Hepatocyte (in vitro differentiated cells): ENCODE measurements around the gene LDLRAP1. TPM values are rescaled to one million over a fixed set of nuclear protein-coding genes. Genes with fewer than 3 reads are reported as not detected.

Experiments
- DNase-seq: peaks from one replicate; pipeline ENCODE4 v3.0.0-alpha.2; 2016; ENCODE audit warnings: low spot score
- H2AFZ ChIP-seq: fragments of 200-600 bp; sonication (generic); 2 replicates; pipeline ENCODE4 v1.6.0; 2016; ENCODE audit warnings: antibody characterized with exemption, mild to moderate bottlenecking
- H3K27ac ChIP-seq: fragments of 200-600 bp; sonication (generic); 2 replicates; pipeline ENCODE4 v1.5.1; 2016; ENCODE audit warnings: mild to moderate bottlenecking
- H3K27me3 ChIP-seq: fragments of 200-600 bp; sonication (generic); 2 replicates; pipeline ENCODE4 v1.6.1; 2016
- H3K36me3 ChIP-seq: fragments of 200-600 bp; sonication (generic); replicated peaks from 2 replicates; pipeline ENCODE4 v1.5.1; 2016; ENCODE audit warnings: low read depth; ENCODE audit not compliant: insufficient read depth
- H3K4me1 ChIP-seq: fragments of 200-600 bp; sonication (generic); 2 replicates; pipeline ENCODE4 v1.5.1; 2016; ENCODE audit warnings: mild to moderate bottlenecking, moderate library complexity; ENCODE audit not compliant: insufficient read depth
- H3K4me2 ChIP-seq: fragments of 200-600 bp; sonication (generic); 2 replicates; pipeline ENCODE4 v1.6.0; 2016
- H3K4me3 ChIP-seq: fragments of 200-600 bp; sonication (generic); 2 replicates; pipeline ENCODE4 v1.5.1; 2016; ENCODE audit warnings: mild to moderate bottlenecking
- H3K79me2 ChIP-seq: fragments of 200-600 bp; sonication (generic); 2 replicates; pipeline ENCODE4 v1.6.0; 2017; ENCODE audit warnings: mild to moderate bottlenecking
- H3K9me2 ChIP-seq: fragments of 200-600 bp; sonication (generic); replicated peaks from 2 replicates; pipeline ENCODE4 v1.6.0; 2017; ENCODE audit warnings: mild to moderate bottlenecking; ENCODE audit not compliant: insufficient read depth
- H3K9me3 ChIP-seq: fragments of 200-600 bp; sonication (generic); 2 replicates; pipeline ENCODE4 v1.5.1; 2016; ENCODE audit warnings: low read depth, mild to moderate bottlenecking
- H4K20me1 ChIP-seq: fragments of 200-600 bp; sonication (generic); 2 replicates; pipeline ENCODE4 v1.6.0; 2016; ENCODE audit warnings: mild to moderate bottlenecking; ENCODE audit not compliant: insufficient read depth, poor library complexity, severe bottlenecking
- EZH2 ChIP-seq: fragments of 200-600 bp; sonication (generic); IDR thresholded peaks from 2 replicates; pipeline ENCODE4 v1.6.1; 2016; ENCODE audit warnings: antibody characterized with exemption, mild to moderate bottlenecking, borderline replicate concordance
- EZH2phosphoT487 ChIP-seq: fragments of 200-600 bp; sonication (generic); IDR thresholded peaks from one replicate; pipeline ENCODE4 v1.6.1; 2018; ENCODE audit warnings: antibody characterized with exemption, mild to moderate bottlenecking, low read depth, moderate library complexity; ENCODE audit not compliant: unreplicated experiment, severe bottlenecking
- WGBS: methylation state at CpG from one replicate; pipeline ENCODE4 v1.1.6; 2016; ENCODE audit warnings: low lambda C conversion rate; ENCODE audit errors: missing lambda C conversion rate; 5-methylcytosine and 5-hydroxymethylcytosine counted together
- polyA plus RNA-seq: library from polyadenylated mRNA; unstranded; fragments of >200 nt; fragmentation: Nextera tagmentation; extraction: Ambion mirVana; gene quantifications from 2 replicates; pipeline ENCODE4 v1.2.1, GENCODE V29; 2016
- total RNA-seq: library from RNA; depleted of rRNA; stranded (reverse); fragments of >200 nt; gene quantifications from 2 replicates; pipeline ENCODE4 v1.2.3, GENCODE V29; 2014
- TF ChIP-seq, protein P1 (sequence below): fragments of 200-600 bp; sonication (generic); IDR thresholded peaks from 2 replicates; pipeline ENCODE4 v1.5.1; 2016; ENCODE audit warnings: antibody characterized with exemption, mild to moderate bottlenecking; ENCODE audit not compliant: poor library complexity

Gene LDLRAP1
- total and polyA plus RNA-seq, 2 experiments from 2014 or later: 17.3 to 27.5 TPM

DNA sequence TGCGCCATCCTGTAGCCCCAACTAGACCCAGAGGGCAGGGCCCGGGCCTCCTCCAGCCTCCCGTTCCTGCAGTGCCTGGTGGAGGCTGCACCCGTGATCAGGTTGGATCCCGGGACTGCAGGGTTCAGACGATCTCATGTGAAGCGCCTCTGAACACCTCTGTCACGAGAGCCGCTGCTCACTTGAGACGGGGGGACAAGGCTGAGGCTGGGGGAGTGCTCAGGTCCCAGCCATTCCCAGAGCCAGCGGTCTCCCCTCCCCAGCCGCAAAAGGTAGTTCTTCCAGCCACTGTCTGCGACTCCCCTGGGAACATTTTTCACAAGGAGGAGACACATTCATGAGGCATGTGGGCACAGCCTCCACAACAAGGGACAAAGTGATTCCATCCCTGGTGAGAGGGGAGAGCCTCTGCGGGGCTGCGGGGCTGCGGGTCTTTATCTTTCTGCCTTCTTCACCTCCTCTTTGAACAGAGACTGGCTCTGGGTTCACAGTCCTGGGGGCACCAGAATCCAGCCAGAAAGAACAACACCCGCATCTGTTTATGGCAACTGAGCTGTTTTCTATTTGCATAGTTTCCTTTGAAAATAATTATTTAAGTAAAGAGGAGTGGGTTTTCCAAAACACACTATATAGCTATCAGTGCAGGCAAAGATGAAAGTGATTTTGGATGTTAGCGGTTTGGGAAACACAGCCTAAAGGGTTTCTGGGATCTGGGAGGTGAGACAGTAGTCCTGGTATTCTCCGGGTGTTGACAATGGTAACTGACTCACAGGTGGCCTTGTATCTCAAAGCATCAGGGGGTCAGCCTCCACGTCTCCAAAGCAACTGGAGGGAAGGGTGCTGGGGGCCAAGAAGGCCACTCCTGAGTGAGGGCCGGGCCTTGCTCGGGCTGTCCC is 13.0 kb upstream of the LDLRAP1 start:
- WGBS: 89% methylated on average over 21 of the region's 22 CpGs
- H3K79me2 ChIP-seq: no peaks in the 10 kb centered on the region
- H3K4me1 ChIP-seq: no peaks in the 10 kb centered on the region
- no peak overlapping the region for H2AFZ ChIP-seq
- no peaks in the 10 kb centered on the region for H3K36me3 ChIP-seq
- no peaks in the 10 kb centered on the region for H3K9me2 ChIP-seq
- no peaks in the 10 kb centered on the region for H3K9me3 ChIP-seq
- DNase-seq: no peak
- no peaks in the 10 kb centered on the region for H3K27me3 ChIP-seq
- H3K4me2 ChIP-seq: no peak overlapping the region
- TF ChIP-seq EZH2phosphoT487 (no peak), EZH2 (no peak)
- TF ChIP-seq, protein P1, sequence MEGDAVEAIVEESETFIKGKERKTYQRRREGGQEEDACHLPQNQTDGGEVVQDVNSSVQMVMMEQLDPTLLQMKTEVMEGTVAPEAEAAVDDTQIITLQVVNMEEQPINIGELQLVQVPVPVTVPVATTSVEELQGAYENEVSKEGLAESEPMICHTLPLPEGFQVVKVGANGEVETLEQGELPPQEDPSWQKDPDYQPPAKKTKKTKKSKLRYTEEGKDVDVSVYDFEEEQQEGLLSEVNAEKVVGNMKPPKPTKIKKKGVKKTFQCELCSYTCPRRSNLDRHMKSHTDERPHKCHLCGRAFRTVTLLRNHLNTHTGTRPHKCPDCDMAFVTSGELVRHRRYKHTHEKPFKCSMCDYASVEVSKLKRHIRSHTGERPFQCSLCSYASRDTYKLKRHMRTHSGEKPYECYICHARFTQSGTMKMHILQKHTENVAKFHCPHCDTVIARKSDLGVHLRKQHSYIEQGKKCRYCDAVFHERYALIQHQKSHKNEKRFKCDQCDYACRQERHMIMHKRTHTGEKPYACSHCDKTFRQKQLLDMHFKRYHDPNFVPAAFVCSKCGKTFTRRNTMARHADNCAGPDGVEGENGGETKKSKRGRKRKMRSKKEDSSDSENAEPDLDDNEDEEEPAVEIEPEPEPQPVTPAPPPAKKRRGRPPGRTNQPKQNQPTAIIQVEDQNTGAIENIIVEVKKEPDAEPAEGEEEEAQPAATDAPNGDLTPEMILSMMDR: no peak
- H4K20me1 ChIP-seq: no peaks in the 10 kb centered on the region
- H3K4me3 ChIP-seq: no peak overlapping the region
- no peak overlapping the region for H3K27ac ChIP-seq

DNA sequence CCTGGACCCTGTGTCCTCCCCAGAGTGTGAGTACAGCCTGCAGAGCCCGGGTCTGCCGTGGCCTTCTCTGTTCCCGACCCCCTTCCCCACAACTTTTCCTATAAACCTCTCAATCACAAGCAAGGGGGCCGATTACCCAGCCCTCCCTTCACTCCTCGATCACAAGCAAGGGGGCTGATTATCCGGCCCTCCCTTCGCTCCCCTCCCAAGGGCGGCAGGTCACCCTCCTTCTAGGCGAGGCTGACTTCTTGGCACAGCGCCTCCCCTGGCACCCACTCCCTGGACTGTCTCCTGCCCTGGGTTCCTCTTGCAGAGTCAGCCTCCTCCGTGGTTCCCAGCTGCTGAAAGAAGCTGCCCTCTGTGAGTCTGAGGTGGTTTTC is 12.3 kb upstream of the LDLRAP1 start:
- no peak overlapping the region for H3K4me2 ChIP-seq
- no peaks in the 10 kb centered on the region for H3K79me2 ChIP-seq
- H3K9me2 ChIP-seq: no peaks in the 10 kb centered on the region
- no peak overlapping the region for H3K27ac ChIP-seq
- no peak overlapping the region for H3K4me3 ChIP-seq
- H3K9me3 ChIP-seq: no peaks in the 10 kb centered on the region
- no peaks in the 10 kb centered on the region for H4K20me1 ChIP-seq
- WGBS: 88% methylated on average over 11 of the region's 11 CpGs
- H2AFZ ChIP-seq: no peak overlapping the region
- no peaks in the 10 kb centered on the region for H3K27me3 ChIP-seq
- TF ChIP-seq EZH2phosphoT487 (no peak), EZH2 (no peak)
- TF ChIP-seq, protein P1: no peak
- no peak for DNase-seq
- no peaks in the 10 kb centered on the region for H3K4me1 ChIP-seq
- H3K36me3 ChIP-seq: no peaks in the 10 kb centered on the region

DNA sequence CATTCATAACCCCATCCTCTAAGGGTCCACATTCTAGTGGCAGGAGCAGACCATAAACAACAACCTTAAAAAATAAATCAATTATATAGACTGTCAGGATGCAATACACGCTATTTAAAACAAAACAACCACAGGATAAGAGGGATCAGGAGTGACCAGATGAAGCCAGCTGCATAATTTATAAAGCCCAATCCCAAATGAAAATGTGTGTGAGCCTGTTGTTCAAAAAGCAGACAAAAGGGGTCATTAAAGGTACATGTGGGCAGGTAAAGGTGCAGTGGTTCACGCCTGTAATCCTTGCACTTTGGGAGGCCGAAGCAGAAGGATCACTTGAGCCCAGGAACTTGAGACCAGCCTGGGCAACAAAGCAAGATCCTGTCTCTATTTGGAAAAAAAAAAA is 10.4 kb upstream of the LDLRAP1 start:
- no peak overlapping the region for H2AFZ ChIP-seq
- no peak for DNase-seq
- TF ChIP-seq, protein P1: no peak
- TF ChIP-seq EZH2phosphoT487: no peak
- TF ChIP-seq EZH2: no peak

More for the DNA sequence above, 10.4 kb upstream of the LDLRAP1 start:
- WGBS: 92% methylated on average over 3 of the region's 3 CpGs
- H3K4me3 ChIP-seq: no peak overlapping the region
- no peaks in the 10 kb centered on the region for H3K79me2 ChIP-seq
- H3K36me3 ChIP-seq: no peaks in the 10 kb centered on the region
- no peak overlapping the region for H3K4me2 ChIP-seq
- H3K4me1 ChIP-seq: no peaks in the 10 kb centered on the region
- no peaks in the 10 kb centered on the region for H3K27me3 ChIP-seq
- no peaks in the 10 kb centered on the region for H3K9me2 ChIP-seq
- H3K27ac ChIP-seq: no peak overlapping the region
- H3K9me3 ChIP-seq: no peaks in the 10 kb centered on the region
- no peaks in the 10 kb centered on the region for H4K20me1 ChIP-seq
